Breast epithelium (tissue), 3 donors: ENCODE results near the gene ODAD3.

ENCODE experiments used
- CTCF ChIP-seq, 3 donors: fragments of 450-650 bp; IDR thresholded peaks; one replicate each; pipeline ENCODE4 v1.5.1; 2016 to 2017; ENCODE audit warnings: antibody characterized with exemption in 3 of 3, mild to moderate bottlenecking in 3 of 3, moderate library complexity in 3 of 3
- POLR2A ChIP-seq: fragments of 450-650 bp; IDR thresholded peaks from one replicate; pipeline ENCODE4 v1.6.1; 2016; ENCODE audit warnings: antibody characterized with exemption, mild to moderate bottlenecking, moderate library complexity

GRCh38 chr19:11399667-11400066 lies 35.3 kb downstream of the ODAD3 start:
- TF ChIP-seq POLR2A: no peak
- no peak for TF ChIP-seq CTCF (IDR thresholded peaks at IDR 0.05)
